SK-N-DZ (cell line): Measurements from ENCODE around the gene TNFRSF4.

ENCODE experiments used
- DNase-seq: peaks from one replicate; pipeline ENCODE4 v3.0.0-alpha.2; 2015; ENCODE audit warnings: low spot score

Gene TNFRSF4

GRCh38 chr1:1218524-1219200 lies 4.7 kb upstream of the TNFRSF4 start:
- no peak for DNase-seq

GRCh38 chr1:1217621-1218523 lies 3.9 kb upstream of the TNFRSF4 start:
- DNase-seq: no peak

- DNase-seq: no peak
Observed at GRCh38 chr1:1216770-1217620, 3.0 kb upstream of the TNFRSF4 start.

GRCh38 chr1:1215881-1216605 lies 2.1 kb upstream of the TNFRSF4 start:
- no peak for DNase-seq

- DNase-seq: no peak
Observed at GRCh38 chr1:1215080-1215676, 1.2 kb upstream of the TNFRSF4 start.

GRCh38 chr1:1212780-1213344 lies 1.1 kb downstream of the TNFRSF4 start:
- no peak for DNase-seq

GRCh38 chr1:1211541-1212441 lies 2.2 kb downstream of the TNFRSF4 start:
- DNase-seq: no peak

- DNase-seq: no peak
Observed at GRCh38 chr1:1210726-1211540, 3.0 kb downstream of the TNFRSF4 start.

- no peak for DNase-seq
Observed at GRCh38 chr1:1208713-1209433, 5.1 kb downstream of the TNFRSF4 start.

GRCh38 chr1:1207571-1207892 lies 6.4 kb downstream of the TNFRSF4 start:
- DNase-seq: no peak

- DNase-seq: no peak
Observed at GRCh38 chr1:1206966-1207531, 6.9 kb downstream of the TNFRSF4 start.

GRCh38 chr1:1206376-1206965 lies 7.5 kb downstream of the TNFRSF4 start, which contains the start of gene TNFRSF18:
Gene TNFRSF18 (minus strand): TSS chr1:1206592. CDS start chr1:1206571, 21 bp downstream.
- DNase-seq: no peak

GRCh38 chr1:1205769-1206375 lies 8.1 kb downstream of the TNFRSF4 start:
- no peak for DNase-seq

GRCh38 chr1:1204998-1205768 lies 8.8 kb downstream of the TNFRSF4 start:
- DNase-seq: no peak

- DNase-seq: no peak
Observed at GRCh38 chr1:1204425-1204920, 9.5 kb downstream of the TNFRSF4 start.
